Measurements from ENCODE around the gene CEND1. TPM values are rescaled to one million over a fixed set of nuclear protein-coding genes. Genes with fewer than 3 reads are reported as not detected.
"Not testable (repeated sequence)": the region's sequence is repeated elsewhere in the genome, so short reads cannot be mapped to it uniquely, and the experiment has no call there.

The CEND1 gene
- total RNA-seq, 1 experiment from 2014 or later = not detected

GRCh38 chr11:749731-750130 is 40.2 kb downstream of the CEND1 start:
- in situ Hi-C loops (cut with HindIII; ENCODE audit: low pct_unique_long_range_greater_than_20kb, low sequenced_read_pairs) = no loop called here
- peak; percentile 22 for DNase-seq (ENCODE audit: low read depth)

GRCh38 chr11:748007-748359 is 41.9 kb downstream of the CEND1 start:
- DNase-seq (ENCODE audit: low read depth) = no peak
- in situ Hi-C loops (cut with HindIII; ENCODE audit: low pct_unique_long_range_greater_than_20kb, low sequenced_read_pairs) = no loop called here

GRCh38 chr11:747158-748006 is 42.5 kb downstream of the CEND1 start, which contains the start of gene TALDO1:
TALDO1 (plus strand) TSS chr11:747464; CDS start chr11:747482, 18 bp downstream.
- in situ Hi-C loops (cut with HindIII; ENCODE audit: low pct_unique_long_range_greater_than_20kb, low sequenced_read_pairs) = no loop called here
- peak; percentile 87 for DNase-seq (ENCODE audit: low read depth)

- DNase-seq (ENCODE audit: low read depth) = peak; percentile 58
- in situ Hi-C loops (cut with HindIII; ENCODE audit: low pct_unique_long_range_greater_than_20kb, low sequenced_read_pairs) = no loop called here
Measured at GRCh38 chr11:746289-747157, 43.4 kb downstream of the CEND1 start.

GRCh38 chr11:745428-745827 is 44.5 kb downstream of the CEND1 start:
- no peak for DNase-seq (ENCODE audit: low read depth)
- in situ Hi-C loops (cut with HindIII; ENCODE audit: low pct_unique_long_range_greater_than_20kb, low sequenced_read_pairs) = no loop called here

GRCh38 chr11:742571-743201 is 47.2 kb downstream of the CEND1 start:
- in situ Hi-C loops (cut with HindIII; ENCODE audit: low pct_unique_long_range_greater_than_20kb, low sequenced_read_pairs) = no loop called here
- DNase-seq (ENCODE audit: low read depth) = no peak

- in situ Hi-C loops (cut with HindIII; ENCODE audit: low pct_unique_long_range_greater_than_20kb, low sequenced_read_pairs) = no loop called here
Measured at GRCh38 chr11:742156-742546, 47.7 kb downstream of the CEND1 start.

GRCh38 chr11:737899-738298 is 52.0 kb downstream of the CEND1 start:
- in situ Hi-C loops (cut with HindIII; ENCODE audit: low pct_unique_long_range_greater_than_20kb, low sequenced_read_pairs) = not testable (repeated sequence)

More at GRCh38 chr11:742156-742546, 47.7 kb downstream of the CEND1 start:
- DNase-seq (ENCODE audit: low read depth) = no peak

GRCh38 chr11:737366-737765 is 52.5 kb downstream of the CEND1 start:
- in situ Hi-C loops (cut with HindIII; ENCODE audit: low pct_unique_long_range_greater_than_20kb, low sequenced_read_pairs) = no loop called here
- DNase-seq (ENCODE audit: low read depth) = no peak

More at GRCh38 chr11:737899-738298, 52.0 kb downstream of the CEND1 start:
- DNase-seq (ENCODE audit: low read depth) = not testable (repeated sequence)

Other genes with a start within 250 kb of the CEND1 start
- gene LMNTD2, start 229.4 kb downstream of the CEND1 start, total RNA-seq (2014; rRNA removed; shearing (Covaris generic); ENCODE audit: low replicate concordance) = 6.7 and 18.4 TPM in 2 replicates
- gene RASSF7, start 229.1 kb downstream of the CEND1 start, total RNA-seq (2014; rRNA removed; shearing (Covaris generic); ENCODE audit: low replicate concordance) = 107 and 124 TPM in 2 replicates
- gene PHRF1, start 213.6 kb downstream of the CEND1 start, total RNA-seq (2014; rRNA removed; shearing (Covaris generic); ENCODE audit: low replicate concordance) = 36.5 and 42.6 TPM in 2 replicates
- 12.5 and 23.2 TPM in 2 replicates for gene IRF7, start 174.1 kb downstream of the CEND1 start, total RNA-seq (2014; rRNA removed; shearing (Covaris generic); ENCODE audit: low replicate concordance)
- gene CDHR5, start 165.1 kb downstream of the CEND1 start, total RNA-seq (2014; rRNA removed; shearing (Covaris generic); ENCODE audit: low replicate concordance) = not detected in 2 replicates
- gene SCT, start 162.9 kb downstream of the CEND1 start, total RNA-seq (2014; rRNA removed; shearing (Covaris generic); ENCODE audit: low replicate concordance) = not detected in 2 replicates
- not detected in 2 replicates for gene DRD4, start 152.8 kb downstream of the CEND1 start, total RNA-seq (2014; rRNA removed; shearing (Covaris generic); ENCODE audit: low replicate concordance)
- 37.8 and 52.4 TPM in 2 replicates for gene DEAF1, start 94.9 kb downstream of the CEND1 start, total RNA-seq (2014; rRNA removed; shearing (Covaris generic); ENCODE audit: low replicate concordance)
- gene TMEM80, start 94.3 kb downstream of the CEND1 start, total RNA-seq (2014; rRNA removed; shearing (Covaris generic); ENCODE audit: low replicate concordance) = 6.3 and 15.6 TPM in 2 replicates
- gene EPS8L2, start 83.9 kb downstream of the CEND1 start, total RNA-seq (2014; rRNA removed; shearing (Covaris generic); ENCODE audit: low replicate concordance) = 264 and 273 TPM in 2 replicates
- gene TALDO1, start 42.6 kb downstream of the CEND1 start, total RNA-seq (2014; rRNA removed; shearing (Covaris generic); ENCODE audit: low replicate concordance) = 1,239 and 1,416 TPM in 2 replicates
- gene GATD1, start 12.6 kb downstream of the CEND1 start, total RNA-seq (2014; rRNA removed; shearing (Covaris generic); ENCODE audit: low replicate concordance) = 27.5 and 45.0 TPM in 2 replicates
- gene SLC25A22, start 8.2 kb upstream of the CEND1 start, total RNA-seq (2014; rRNA removed; shearing (Covaris generic); ENCODE audit: low replicate concordance) = 12.5 and 13.6 TPM in 2 replicates
- 16.7 and 36.1 TPM in 2 replicates for gene PIDD1, start 15.1 kb upstream of the CEND1 start, total RNA-seq (2014; rRNA removed; shearing (Covaris generic); ENCODE audit: low replicate concordance)
- gene RPLP2, start 19.9 kb upstream of the CEND1 start, total RNA-seq (2014; rRNA removed; shearing (Covaris generic); ENCODE audit: low replicate concordance) = 302 and 318 TPM in 2 replicates
- 11.6 and 15.3 TPM in 2 replicates for gene PNPLA2, start 28.8 kb upstream of the CEND1 start, total RNA-seq (2014; rRNA removed; shearing (Covaris generic); ENCODE audit: low replicate concordance)
- gene CRACR2B, start 37.8 kb upstream of the CEND1 start, total RNA-seq (2014; rRNA removed; shearing (Covaris generic); ENCODE audit: low replicate concordance) = 15.0 and 29.5 TPM in 2 replicates
- gene CD151, start 42.9 kb upstream of the CEND1 start, total RNA-seq (2014; rRNA removed; shearing (Covaris generic); ENCODE audit: low replicate concordance) = 873 and 905 TPM in 2 replicates
- gene POLR2L, start 52.4 kb upstream of the CEND1 start, total RNA-seq (2014; rRNA removed; shearing (Covaris generic); ENCODE audit: low replicate concordance) = 90.2 and 103 TPM in 2 replicates
- gene TSPAN4, start 52.8 kb upstream of the CEND1 start, total RNA-seq (2014; rRNA removed; shearing (Covaris generic); ENCODE audit: low replicate concordance) = 250 and 324 TPM in 2 replicates
- 146 and 165 TPM in 2 replicates for gene CHID1, start 120.7 kb upstream of the CEND1 start, total RNA-seq (2014; rRNA removed; shearing (Covaris generic); ENCODE audit: low replicate concordance)
- gene AP2A2, start 135.8 kb upstream of the CEND1 start, total RNA-seq (2014; rRNA removed; shearing (Covaris generic); ENCODE audit: low replicate concordance) = 49.4 and 52.6 TPM in 2 replicates
- gene MUC6, start 246.6 kb upstream of the CEND1 start, total RNA-seq (2014; rRNA removed; shearing (Covaris generic); ENCODE audit: low replicate concordance) = not detected in 2 replicates

Data from Caki2 (cell line).